ENCODE results near the gene FAM184A. TPM values are rescaled to one million over a fixed set of nuclear protein-coding genes. Genes with fewer than 3 reads are reported as not detected.

FAM184A gene
- total RNA-seq, 1 donor from 2014 or later: 134 TPM

GRCh38 chr6:119077643-119078375 is 655 bp downstream of the FAM184A start:
- no peak overlapping the region for H3K27ac Mint-ChIP-seq (ENCODE audit: unreplicated experiment)
- peak; percentile 41 for DNase-seq (ENCODE audit: low spot score)
- H3K36me3 Mint-ChIP-seq (ENCODE audit: low read depth, unreplicated experiment): peaks cover 29% of the 10 kb centered on the region
- peak overlapping the region; percentile 90 for H3K4me3 Mint-ChIP-seq (ENCODE audit: unreplicated experiment)
- no peaks in the 10 kb centered on the region for H3K9me3 Mint-ChIP-seq (ENCODE audit: unreplicated experiment)
- TF ChIP-seq CTCF (IDR thresholded peaks at IDR 0.05; ENCODE audit: unreplicated experiment): no peak
- peaks cover 44% of the 10 kb centered on the region for H3K4me1 Mint-ChIP-seq (ENCODE audit: unreplicated experiment)
- H3K27me3 Mint-ChIP-seq (ENCODE audit: unreplicated experiment): peaks cover 12% of the 10 kb centered on the region

GRCh38 chr6:119077391-119077642 is 1.1 kb downstream of the FAM184A start:
- Mint-ChIP-seq H3K27me3 (ENCODE audit: unreplicated experiment) (peaks cover 12% of the 10 kb centered on the region), H3K9me3 (ENCODE audit: unreplicated experiment) (no peaks in the 10 kb centered on the region), H3K4me1 (ENCODE audit: unreplicated experiment) (peaks cover 44% of the 10 kb centered on the region), H3K4me3 (ENCODE audit: unreplicated experiment) (peak overlapping the region; percentile 90), H3K36me3 (ENCODE audit: low read depth, unreplicated experiment) (peaks cover 28% of the 10 kb centered on the region), H3K27ac (ENCODE audit: unreplicated experiment) (peak overlapping the region; percentile 1)
- TF ChIP-seq CTCF (IDR thresholded peaks at IDR 0.05; ENCODE audit: unreplicated experiment): no peak
- DNase-seq (ENCODE audit: low spot score): no peak

- DNase-seq (ENCODE audit: low spot score): no peak
- Mint-ChIP-seq H3K4me1 (ENCODE audit: unreplicated experiment) (peaks cover 44% of the 10 kb centered on the region), H3K4me3 (ENCODE audit: unreplicated experiment) (peak overlapping the region; percentile 90), H3K36me3 (ENCODE audit: low read depth, unreplicated experiment) (peaks cover 24% of the 10 kb centered on the region), H3K27me3 (ENCODE audit: unreplicated experiment) (peaks cover 12% of the 10 kb centered on the region), H3K9me3 (ENCODE audit: unreplicated experiment) (no peaks in the 10 kb centered on the region), H3K27ac (ENCODE audit: unreplicated experiment) (peak overlapping the region; percentile 1)
- TF ChIP-seq CTCF (IDR thresholded peaks at IDR 0.05; ENCODE audit: unreplicated experiment): no peak
Measured at GRCh38 chr6:119076576-119077390, 1.7 kb downstream of the FAM184A start.

GRCh38 chr6:119076173-119076572 is 2.3 kb downstream of the FAM184A start:
- peak overlapping the region; percentile 90 for H3K4me3 Mint-ChIP-seq (ENCODE audit: unreplicated experiment)
- no peaks in the 10 kb centered on the region for H3K9me3 Mint-ChIP-seq (ENCODE audit: unreplicated experiment)
- no peak overlapping the region for H3K27ac Mint-ChIP-seq (ENCODE audit: unreplicated experiment)
- H3K27me3 Mint-ChIP-seq (ENCODE audit: unreplicated experiment): peaks cover 12% of the 10 kb centered on the region
- no peak for DNase-seq (ENCODE audit: low spot score)
- H3K4me1 Mint-ChIP-seq (ENCODE audit: unreplicated experiment): peaks cover 44% of the 10 kb centered on the region
- TF ChIP-seq CTCF (IDR thresholded peaks at IDR 0.05; ENCODE audit: unreplicated experiment): no peak
- peaks cover 22% of the 10 kb centered on the region for H3K36me3 Mint-ChIP-seq (ENCODE audit: low read depth, unreplicated experiment)
